CD4-positive, alpha-beta T cell treated with Interleukin-6 at 100 ng/mL for 8 hours (primary cell): Measurements from ENCODE around the gene RPL29.
"Not testable (repeated sequence)": the region's sequence is repeated elsewhere in the genome, so short reads cannot be mapped to it uniquely, and the experiment has no call there.

Experiments used
- DNase-seq: peaks from one replicate; pipeline ENCODE4 v3.0.0-alpha.2; 2020; ENCODE audit warnings: mixed read lengths, low spot score

Gene RPL29

GRCh38 chr3:51995346-51996163 lies at the start of gene RPL29:
Gene RPL29, minus strand, starts transcription at chr3:51995895. Its CDS starts 434 bp downstream, at chr3:51995461.
- peak; percentile 93 for DNase-seq

GRCh38 chr3:52044869-52045619 lies 49.3 kb upstream of the RPL29 start:
- no peak for DNase-seq

DNA sequence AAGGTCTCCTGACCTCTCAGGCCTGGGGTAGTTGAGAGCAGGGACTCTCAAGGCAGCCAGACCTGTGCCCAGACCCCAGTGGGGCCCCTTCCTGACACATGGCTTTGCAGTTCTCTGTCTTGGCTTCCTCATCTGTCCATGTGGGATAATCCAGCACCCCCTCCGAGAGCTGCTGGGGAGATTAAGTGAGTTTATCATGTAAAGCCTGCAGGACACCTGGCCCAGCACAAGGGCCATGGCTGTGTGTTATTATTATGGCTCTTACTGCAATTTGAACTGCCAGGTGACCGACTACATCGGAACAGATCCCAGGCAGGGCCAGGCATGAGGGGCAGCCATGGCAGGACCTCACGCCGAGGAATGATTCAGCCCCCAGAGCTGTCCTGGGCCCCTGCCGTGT lies 48.1 kb upstream of the RPL29 start:
- no peak for DNase-seq

DNA sequence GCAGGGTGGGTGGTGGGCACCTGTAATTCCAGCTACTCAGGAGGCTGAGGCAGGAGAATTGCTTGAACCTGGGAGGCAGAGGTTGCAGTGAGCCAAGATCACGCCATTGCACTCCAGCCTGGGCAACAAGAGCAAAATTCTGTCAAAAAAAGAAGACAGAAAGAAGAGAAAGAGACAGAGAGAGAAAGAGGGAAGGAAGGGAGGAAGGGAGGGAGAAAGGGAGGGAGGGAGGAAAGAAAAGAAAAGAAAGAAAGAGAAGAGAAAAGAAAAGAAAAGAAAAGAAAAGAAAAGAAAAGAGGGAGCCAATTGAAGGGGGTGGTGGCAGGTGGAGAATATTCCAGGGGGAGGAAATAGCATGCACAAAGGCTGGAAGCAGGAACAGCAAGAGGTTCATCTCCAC lies 47.3 kb upstream of the RPL29 start:
- DNase-seq = not testable (repeated sequence)

GRCh38 chr3:52041118-52041731 lies 45.5 kb upstream of the RPL29 start:
- DNase-seq = no peak

- DNase-seq = no peak
Measured at GRCh38 chr3:52040600-52040999, 44.9 kb upstream of the RPL29 start.

GRCh38 chr3:52039846-52040245 lies 44.2 kb upstream of the RPL29 start:
- DNase-seq = no peak

DNA sequence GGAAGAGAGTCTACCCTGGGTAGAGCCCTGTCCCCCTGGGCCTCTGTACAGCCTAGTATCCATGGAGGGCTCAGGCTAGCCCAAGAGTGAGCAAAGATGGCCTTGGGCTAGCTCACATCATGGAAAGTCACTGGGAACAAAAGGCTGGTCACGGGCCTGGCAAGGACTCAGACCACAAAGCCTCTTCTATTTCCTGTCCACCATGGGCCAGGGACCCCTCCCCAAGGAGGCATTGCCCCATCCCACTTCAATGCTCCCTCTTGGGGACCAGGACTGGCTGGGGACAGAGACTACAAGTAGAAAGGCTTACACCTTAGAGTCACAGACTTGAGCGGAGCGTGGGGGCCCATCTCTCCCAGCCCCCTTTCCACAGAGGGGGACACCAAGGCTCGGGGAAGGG lies 43.7 kb upstream of the RPL29 start:
- DNase-seq = no peak

DNA sequence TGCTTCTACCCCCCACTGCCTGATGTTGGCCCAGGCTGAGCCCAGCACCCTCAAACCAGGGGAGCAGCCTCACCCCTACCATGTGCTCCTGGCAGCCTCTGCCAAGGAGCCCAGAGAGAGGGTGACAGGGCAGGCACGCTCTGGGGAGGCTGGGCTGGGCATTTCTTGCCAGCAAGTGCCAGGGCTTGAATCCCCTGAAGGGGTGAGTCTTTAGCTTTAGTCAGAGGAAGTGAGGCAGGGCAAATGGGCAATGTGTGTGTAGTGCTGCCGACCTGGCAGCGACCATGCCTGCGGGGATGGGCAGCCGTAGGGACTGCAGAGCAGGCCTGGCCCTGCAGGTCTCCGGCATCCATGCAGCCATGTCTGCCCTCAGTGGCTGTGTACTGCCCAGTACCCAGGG lies 42.5 kb upstream of the RPL29 start:
- no peak for DNase-seq

DNA sequence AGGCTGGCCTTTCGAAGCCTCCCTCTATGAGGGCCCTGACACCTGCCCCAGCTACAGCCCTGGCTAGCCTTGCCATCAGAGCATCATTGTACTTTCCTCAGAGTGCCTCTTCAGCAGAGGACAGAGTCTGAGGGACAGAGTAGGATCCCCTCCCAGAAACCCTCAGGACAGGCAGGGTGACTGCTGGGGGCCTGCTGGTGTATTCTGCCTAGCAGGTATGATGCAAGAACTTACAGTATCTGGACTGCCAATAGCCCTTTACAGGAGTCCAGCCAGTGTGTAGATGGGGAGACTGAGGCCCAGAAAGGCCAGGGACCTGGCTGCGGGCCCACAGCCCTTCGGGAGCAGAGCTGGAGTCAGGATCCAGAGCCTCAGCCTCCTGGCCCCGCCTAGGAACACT lies 41.6 kb upstream of the RPL29 start:
- no peak for DNase-seq

DNA sequence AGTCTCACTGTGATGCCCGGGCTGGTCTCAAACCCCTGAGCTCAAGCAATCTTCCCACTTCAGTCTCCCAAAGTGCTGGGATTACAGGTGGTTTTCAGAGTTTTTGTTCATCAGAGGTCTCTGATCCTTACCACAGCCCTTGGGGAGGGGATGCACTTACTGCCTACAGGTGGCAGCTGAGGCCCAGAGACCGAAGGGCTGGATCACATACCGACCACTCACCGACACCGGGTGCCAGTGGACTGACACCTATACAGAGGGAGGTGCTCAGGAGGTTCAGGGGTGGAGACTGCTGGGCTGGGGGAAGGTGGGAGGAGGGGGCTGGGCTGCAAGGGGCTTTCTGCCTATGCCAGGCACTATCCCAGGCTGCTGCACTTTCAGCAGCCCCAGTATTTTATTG lies 41.1 kb upstream of the RPL29 start:
- peak; percentile 33 for DNase-seq

DNA sequence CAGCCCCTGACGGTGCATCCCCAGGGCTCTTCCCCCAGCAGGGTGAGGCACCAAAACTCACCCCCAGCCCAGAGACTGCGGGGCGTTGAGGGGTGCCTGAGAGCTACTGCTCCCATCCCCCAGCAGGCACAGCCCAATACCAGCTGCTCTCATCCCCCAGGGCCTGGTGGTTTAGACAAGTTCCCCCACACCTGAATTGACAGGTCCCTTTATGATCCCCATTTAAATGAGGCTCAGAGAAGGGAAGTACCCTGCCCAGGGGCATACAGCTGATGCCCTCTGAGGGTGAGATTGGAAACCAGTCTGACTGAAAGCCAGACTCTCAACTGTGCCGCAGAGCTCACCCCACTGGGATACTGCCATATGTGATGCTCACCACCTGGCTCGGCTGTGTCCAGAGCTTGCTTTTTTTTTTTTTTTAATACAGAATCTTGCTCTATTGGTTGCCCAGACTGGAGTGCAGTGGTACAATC lies 40.6 kb upstream of the RPL29 start:
- no peak for DNase-seq

DNA sequence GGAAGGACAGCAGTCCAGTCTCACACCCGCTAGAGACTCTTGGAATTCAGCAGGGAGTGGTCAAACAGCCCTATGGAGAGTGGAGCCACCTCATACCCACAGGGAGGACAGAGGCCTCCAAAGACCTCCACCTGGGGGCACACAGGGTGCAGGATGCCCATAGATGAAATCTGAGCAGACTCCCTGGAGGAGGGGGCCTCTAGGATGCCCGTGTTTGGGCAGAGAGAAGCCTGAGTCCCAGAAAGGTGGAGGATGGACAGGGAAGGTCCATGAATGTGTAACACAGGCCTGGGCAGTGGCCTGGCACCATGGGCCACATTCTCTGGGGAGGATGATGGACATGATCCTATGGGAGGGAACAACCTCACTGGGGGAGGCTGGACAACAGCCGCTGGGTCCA lies 39.0 kb upstream of the RPL29 start:
- no peak for DNase-seq

GRCh38 chr3:52034212-52034611 lies 38.5 kb upstream of the RPL29 start:
- no peak for DNase-seq

GRCh38 chr3:52033748-52034147 lies 38.1 kb upstream of the RPL29 start:
- DNase-seq = not testable (repeated sequence)

- no peak for DNase-seq
Measured at GRCh38 chr3:52032702-52033408, 37.2 kb upstream of the RPL29 start.

DNA sequence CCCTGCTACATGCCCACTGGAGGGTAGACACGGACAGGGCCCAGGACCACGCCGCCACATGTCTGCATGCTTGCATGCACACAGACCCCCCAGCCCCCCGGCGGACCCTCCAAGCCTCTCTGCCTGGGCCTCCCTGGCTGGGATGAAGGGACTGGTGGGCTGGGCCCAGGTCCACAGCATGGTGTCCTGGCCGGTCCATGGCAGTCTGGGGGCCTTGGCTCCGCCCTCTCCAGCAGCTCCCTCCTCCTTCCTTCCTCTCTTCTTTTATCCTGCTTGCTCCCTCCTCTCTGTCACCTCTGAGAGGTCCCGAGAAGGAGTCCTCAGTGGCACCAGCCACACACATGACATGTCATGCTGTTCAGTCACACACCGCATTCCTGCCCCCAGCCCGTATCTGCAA lies 36.2 kb upstream of the RPL29 start:
- DNase-seq = no peak

GRCh38 chr3:52030714-52031310 lies 35.1 kb upstream of the RPL29 start:
- DNase-seq = no peak

GRCh38 chr3:52029535-52029934 lies 33.8 kb upstream of the RPL29 start:
- no peak for DNase-seq

DNA sequence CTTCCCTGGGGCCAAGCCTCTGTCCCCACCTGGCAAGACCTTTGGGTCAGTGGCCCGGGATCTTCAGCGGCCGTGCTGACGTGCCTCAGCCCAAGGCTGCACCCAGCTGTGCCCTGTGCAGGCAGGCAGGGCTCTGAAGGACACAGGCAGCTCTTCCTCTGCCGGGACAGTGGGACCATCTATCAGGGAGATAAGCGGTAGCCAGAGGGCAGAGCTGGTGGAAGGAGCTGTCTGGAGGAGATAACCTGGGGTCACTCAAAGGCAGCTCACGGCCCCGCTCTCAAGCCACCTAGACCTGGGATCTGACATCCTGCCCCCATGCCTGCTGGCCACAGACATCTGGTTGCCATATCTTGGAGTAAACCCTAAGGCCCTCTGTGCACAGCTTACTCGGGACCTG lies 33.4 kb upstream of the RPL29 start:
- DNase-seq = no peak

- no peak for DNase-seq
Measured at GRCh38 chr3:52028572-52028971, 32.9 kb upstream of the RPL29 start.

- no peak for DNase-seq
Measured at GRCh38 chr3:52026041-52026440, 30.3 kb upstream of the RPL29 start.
